ENCODE data around the gene LPAR2.

DNA sequence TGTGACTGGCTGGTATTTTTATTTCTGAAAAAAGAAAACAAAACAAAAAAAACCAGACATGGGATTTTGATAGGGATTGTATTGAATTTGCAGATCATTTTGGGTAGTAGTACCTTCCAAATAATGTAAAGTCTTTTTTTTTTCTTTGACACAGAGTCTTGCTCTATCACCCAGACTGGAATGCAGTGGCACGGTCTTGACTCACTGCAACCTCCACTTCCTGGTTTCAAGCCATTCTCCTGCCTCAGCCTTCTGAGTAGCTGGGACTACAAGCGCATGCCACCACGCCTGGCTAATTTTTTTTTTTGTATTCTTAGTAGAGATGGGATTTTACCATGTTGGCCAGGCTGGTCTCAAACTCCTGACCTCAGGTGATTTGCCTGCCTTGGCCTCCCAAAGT is 44.8 kb upstream of the LPAR2 start:
- TF ChIP-seq, protein P1, sequence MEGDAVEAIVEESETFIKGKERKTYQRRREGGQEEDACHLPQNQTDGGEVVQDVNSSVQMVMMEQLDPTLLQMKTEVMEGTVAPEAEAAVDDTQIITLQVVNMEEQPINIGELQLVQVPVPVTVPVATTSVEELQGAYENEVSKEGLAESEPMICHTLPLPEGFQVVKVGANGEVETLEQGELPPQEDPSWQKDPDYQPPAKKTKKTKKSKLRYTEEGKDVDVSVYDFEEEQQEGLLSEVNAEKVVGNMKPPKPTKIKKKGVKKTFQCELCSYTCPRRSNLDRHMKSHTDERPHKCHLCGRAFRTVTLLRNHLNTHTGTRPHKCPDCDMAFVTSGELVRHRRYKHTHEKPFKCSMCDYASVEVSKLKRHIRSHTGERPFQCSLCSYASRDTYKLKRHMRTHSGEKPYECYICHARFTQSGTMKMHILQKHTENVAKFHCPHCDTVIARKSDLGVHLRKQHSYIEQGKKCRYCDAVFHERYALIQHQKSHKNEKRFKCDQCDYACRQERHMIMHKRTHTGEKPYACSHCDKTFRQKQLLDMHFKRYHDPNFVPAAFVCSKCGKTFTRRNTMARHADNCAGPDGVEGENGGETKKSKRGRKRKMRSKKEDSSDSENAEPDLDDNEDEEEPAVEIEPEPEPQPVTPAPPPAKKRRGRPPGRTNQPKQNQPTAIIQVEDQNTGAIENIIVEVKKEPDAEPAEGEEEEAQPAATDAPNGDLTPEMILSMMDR (conservative IDR thresholded peaks at IDR 0.05 in 1 of 2, IDR thresholded peaks at IDR 0.05 in 1 of 2; ENCODE audit: low read depth in 1 of 2, low read length in 2 of 2): no peak
- no peak for TF ChIP-seq EZH2 (IDR thresholded peaks at IDR 0.05; ENCODE audit: low read length, missing control alignments)
